Endothelial cell of umbilical vein (primary cell): ENCODE results near the gene ECD. TPM values are rescaled to one million over a fixed set of nuclear protein-coding genes. Genes with fewer than 3 reads are reported as not detected.

Experiments used
- BruUV-seq: library from RNA; stranded (reverse); fragments of 400-500 nt; replicated peaks from 2 replicates; lab custom pipeline; 2021; lab: Mats Ljungman, UMichigan
- CTCF ChIA-PET: fragments of 300-600, 350-600 bp; sonication (Branson Sonifier 250); formaldehyde crosslinking; loops from one replicate; lab custom pipeline; 2021; ENCODE audit warnings: antibody characterized with exemption, inconsistent platforms; lab: Charles Lee
- POLR2A ChIA-PET: fragments of 300-600, 350-600 bp; sonication (Branson Sonifier 250); formaldehyde crosslinking; loops from one replicate; lab custom pipeline; 2021; ENCODE audit warnings: antibody characterized with exemption, inconsistent platforms; lab: Charles Lee
- DNase-seq: peaks from one replicate; pipeline ENCODE4 v3.0.0-alpha.2; 2011; ENCODE audit warnings: low read depth, low spot score
- FAIRE-seq: peaks from 2 replicates; lab custom pipeline; 2011; peaks lifted over from hg19 to GRCh38; lab: Jason Lieb, UNC
- H2AFZ ChIP-seq: 2 replicates; pipeline ENCODE4 v1.6.0; 2012; ENCODE audit warnings: low read depth, low read length, control low read depth, inconsistent platforms
- H3K27ac ChIP-seq: 2 replicates; pipeline ENCODE4 v1.5.1; 2011; ENCODE audit warnings: low read depth, mild to moderate bottlenecking, control low read depth, low read length, moderate library complexity; ENCODE audit not compliant: insufficient read depth
- H3K27me3 ChIP-seq, 2 experiments: 2 replicates each; pipeline versions ENCODE4 v1.6.0 to v1.6.1; 2011; ENCODE audit warnings: low read length in 2 of 2, mixed read lengths in 1 of 2; ENCODE audit not compliant: control insufficient read depth in 2 of 2, insufficient read depth in 2 of 2
- H3K36me3 ChIP-seq, 2 experiments: 2 replicates in 1 of 2; 3 replicates in 1 of 2; pipeline ENCODE4 v1.5.1; 2011; ENCODE audit warnings: low read length in 2 of 2, mild to moderate bottlenecking in 1 of 2, moderate library complexity in 1 of 2; ENCODE audit not compliant: control insufficient read depth in 2 of 2, insufficient read depth in 2 of 2; ENCODE audit errors: extremely low read depth in 1 of 2
- H3K4me1 ChIP-seq: 3 replicates; pipeline ENCODE4 v1.5.1; 2011; ENCODE audit warnings: mild to moderate bottlenecking, low read length; ENCODE audit not compliant: control insufficient read depth, insufficient read depth; ENCODE audit errors: extremely low read depth
- H3K4me2 ChIP-seq: 2 replicates; pipeline ENCODE4 v1.6.1; 2011; ENCODE audit warnings: low read length, control low read depth, mixed read lengths; ENCODE audit not compliant: insufficient read depth
- H3K4me3 ChIP-seq, 3 experiments: fragments of 200-600 bp in 1 of 3; sonication (generic), shearing (Covaris generic) in 1 of 3; replicated peaks in 1 of 3; 2 replicates each; pipeline ENCODE4 v1.5.1; 2011 to 2016; ENCODE audit warnings: control low read depth in 3 of 3, low read length in 3 of 3, mild to moderate bottlenecking in 2 of 3, inconsistent platforms in 1 of 3, low read depth in 1 of 3, moderate library complexity in 1 of 3; ENCODE audit not compliant: insufficient read depth in 1 of 3
- H3K79me2 ChIP-seq: 2 replicates; pipeline ENCODE4 v1.6.0; 2012; ENCODE audit warnings: low read length, inconsistent platforms; ENCODE audit not compliant: control insufficient read depth, insufficient read depth
- H3K9ac ChIP-seq: replicated peaks from 2 replicates; pipeline ENCODE3; 2011; ENCODE audit warnings: low read length, control low read depth; ENCODE audit not compliant: insufficient read depth; ENCODE audit errors: extremely low read depth
- H3K9me1 ChIP-seq: replicated peaks from 3 replicates; pipeline ENCODE4 v1.6.0; 2011; ENCODE audit warnings: mild to moderate bottlenecking, low read length; ENCODE audit not compliant: control insufficient read depth, insufficient read depth; ENCODE audit errors: extremely low read depth
- H3K9me3 ChIP-seq: replicated peaks from 2 replicates; pipeline ENCODE4 v1.5.1; 2012; ENCODE audit warnings: low read length, inconsistent platforms; ENCODE audit not compliant: control insufficient read depth, insufficient read depth
- H4K20me1 ChIP-seq: replicated peaks from 2 replicates; pipeline ENCODE3; 2011; ENCODE audit warnings: mild to moderate bottlenecking, low read length; ENCODE audit not compliant: control insufficient read depth, insufficient read depth; ENCODE audit errors: extremely low read depth
- EZH2 ChIP-seq: IDR thresholded peaks from 2 replicates; pipeline ENCODE4 v1.6.1; 2012; ENCODE audit warnings: borderline replicate concordance, low read depth, mild to moderate bottlenecking, moderate library complexity, low read length, inconsistent platforms; ENCODE audit not compliant: severe bottlenecking
- FOS ChIP-seq: IDR thresholded peaks from 2 replicates; pipeline ENCODE4 v1.6.1; 2011; ENCODE audit warnings: mild to moderate bottlenecking, low read length, moderate library complexity, borderline replicate concordance; ENCODE audit not compliant: insufficient read depth
- GATA2 ChIP-seq: IDR thresholded peaks from 2 replicates; pipeline ENCODE4 v1.7.0; 2011; ENCODE audit warnings: low read depth, mild to moderate bottlenecking, moderate library complexity, mixed read lengths, low read length; ENCODE audit not compliant: insufficient read length, insufficient read depth
- JUN ChIP-seq: IDR thresholded peaks from 2 replicates; pipeline ENCODE4 v1.6.1; 2011; ENCODE audit warnings: borderline replicate concordance, low read depth; ENCODE audit not compliant: insufficient read length, insufficient read depth
- MYC ChIP-seq: IDR thresholded peaks from one replicate; pipeline ENCODE4 v1.6.1; 2011; ENCODE audit warnings: mild to moderate bottlenecking, low read depth, low read length
- POLR2AphosphoS5 ChIP-seq: IDR thresholded peaks from 2 replicates; pipeline ENCODE4 v1.6.1; 2012; ENCODE audit warnings: low read depth, mild to moderate bottlenecking, control low read depth, low read length, moderate library complexity; ENCODE audit not compliant: insufficient read depth
- dilution Hi-C: fragments of 300-500 bp; cut with MboI; formaldehyde crosslinking; loops from one replicate; pipeline ENCODE4 v1.15.0; 2019; ENCODE audit warnings: low sequenced_read_pairs; ENCODE audit not compliant: extremely low pct_ligation_motif_present
- intact Hi-C: fragments of 100-400 bp; cut with micrococcal nuclease; formaldehyde crosslinking; loops from one replicate; pipeline ENCODE4 v1.10.0; 2022
- polyA plus RNA-seq, 4 experiments: library from polyadenylated mRNA; depleted of rRNA in 3 of 4; stranded (reverse) in 3 of 4; unstranded in 1 of 4; fragments of >200 nt; gene quantifications; 2 replicates each; pipeline versions ENCODE4 v1.2.1 to v1.2.3, GENCODE V29; 2011 to 2012; ENCODE audit warnings: missing spikeins in 1 of 4
- total RNA-seq: library from RNA; stranded (reverse); gene quantifications from 2 replicates; pipeline ENCODE4 v1.2.3, GENCODE V29; 2021
- TF ChIP-seq, protein P1 (sequence below): IDR thresholded peaks from 2 replicates; pipeline ENCODE4 v1.6.1; 2011; ENCODE audit not compliant: insufficient read depth, insufficient read length
- TF ChIP-seq, protein P2 (sequence below), 2 donors: IDR thresholded peaks; 1 replicate in 1 of 2; 2 replicates in 1 of 2; pipeline ENCODE4 v1.5.1; 2011; ENCODE audit warnings: low read length in 2 of 2, mild to moderate bottlenecking in 2 of 2, moderate library complexity in 2 of 2, control low read depth in 1 of 2, inconsistent platforms in 1 of 2, low read depth in 1 of 2; ENCODE audit not compliant: insufficient read depth in 1 of 2; ENCODE audit errors: extremely low read depth in 1 of 2

Gene ECD
- total and polyA plus RNA-seq, 2 donors (not counting 3 experiments of a cell fraction or from before 2014, with no cell fraction given) = 27.2 to 32.3 TPM

DNA sequence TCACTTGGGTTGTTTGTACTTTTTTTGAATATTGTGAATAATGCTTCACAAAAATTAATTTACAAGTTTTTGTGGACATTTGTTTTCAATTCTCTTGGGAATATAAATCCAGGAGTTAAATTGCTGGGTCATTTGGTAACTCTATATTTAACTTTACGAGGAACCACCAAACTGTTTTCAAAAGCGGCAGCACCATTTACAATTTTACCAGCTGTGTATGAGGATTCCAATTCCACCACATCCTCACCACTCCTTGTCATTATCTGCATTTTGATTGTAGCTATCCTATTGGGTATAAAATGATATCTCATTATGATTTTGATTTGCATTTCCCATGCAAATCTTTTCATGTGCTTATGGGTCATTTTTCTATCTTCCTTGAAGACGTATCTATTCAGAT, 61.5 kb downstream of the ECD start:
- H3K36me3 ChIP-seq = no peaks in the 10 kb centered on the region
- no peak overlapping the region for H2AFZ ChIP-seq
- BruUV-seq = no TSS peak
- CTCF ChIA-PET = no interaction called here
- no peaks in the 10 kb centered on the region for H3K79me2 ChIP-seq
- dilution Hi-C loops = no loop called here
- TF ChIP-seq MYC = no peak
- TF ChIP-seq, protein P1, sequence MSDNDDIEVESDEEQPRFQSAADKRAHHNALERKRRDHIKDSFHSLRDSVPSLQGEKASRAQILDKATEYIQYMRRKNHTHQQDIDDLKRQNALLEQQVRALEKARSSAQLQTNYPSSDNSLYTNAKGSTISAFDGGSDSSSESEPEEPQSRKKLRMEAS = no peak
- TF ChIP-seq JUN = no peak
- TF ChIP-seq GATA2 = no peak
- no peak for TF ChIP-seq FOS
- TF ChIP-seq, protein P2, sequence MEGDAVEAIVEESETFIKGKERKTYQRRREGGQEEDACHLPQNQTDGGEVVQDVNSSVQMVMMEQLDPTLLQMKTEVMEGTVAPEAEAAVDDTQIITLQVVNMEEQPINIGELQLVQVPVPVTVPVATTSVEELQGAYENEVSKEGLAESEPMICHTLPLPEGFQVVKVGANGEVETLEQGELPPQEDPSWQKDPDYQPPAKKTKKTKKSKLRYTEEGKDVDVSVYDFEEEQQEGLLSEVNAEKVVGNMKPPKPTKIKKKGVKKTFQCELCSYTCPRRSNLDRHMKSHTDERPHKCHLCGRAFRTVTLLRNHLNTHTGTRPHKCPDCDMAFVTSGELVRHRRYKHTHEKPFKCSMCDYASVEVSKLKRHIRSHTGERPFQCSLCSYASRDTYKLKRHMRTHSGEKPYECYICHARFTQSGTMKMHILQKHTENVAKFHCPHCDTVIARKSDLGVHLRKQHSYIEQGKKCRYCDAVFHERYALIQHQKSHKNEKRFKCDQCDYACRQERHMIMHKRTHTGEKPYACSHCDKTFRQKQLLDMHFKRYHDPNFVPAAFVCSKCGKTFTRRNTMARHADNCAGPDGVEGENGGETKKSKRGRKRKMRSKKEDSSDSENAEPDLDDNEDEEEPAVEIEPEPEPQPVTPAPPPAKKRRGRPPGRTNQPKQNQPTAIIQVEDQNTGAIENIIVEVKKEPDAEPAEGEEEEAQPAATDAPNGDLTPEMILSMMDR (IDR thresholded peaks at IDR 0.05; ENCODE audit: extremely low read depth in 1 of 2, insufficient read depth in 1 of 2, low read depth in 1 of 2, low read length in 2 of 2) = no peak
- no peak for TF ChIP-seq POLR2AphosphoS5
- TF ChIP-seq EZH2 = no peak
- H3K4me1 ChIP-seq = no peaks in the 10 kb centered on the region
- no peaks in the 10 kb centered on the region for H3K9me1 ChIP-seq
- no peak overlapping the region for H3K4me3 ChIP-seq
- H3K27ac ChIP-seq = no peak overlapping the region
- H3K9me3 ChIP-seq = no peaks in the 10 kb centered on the region
- H3K4me2 ChIP-seq = no peak overlapping the region
- DNase-seq (no peak), FAIRE-seq (no peak)
- H4K20me1 ChIP-seq = no peaks in the 10 kb centered on the region
- POLR2A ChIA-PET = interaction anchor here (0.6 kb wide), 1 partner anchor 10 kb away, joined by 5 read pairs; no protein-coding TSS in a partner anchor
- intact Hi-C loops = no loop called here
- no peaks in the 10 kb centered on the region for H3K27me3 ChIP-seq
- no peak overlapping the region for H3K9ac ChIP-seq
